ENCODE measurements around the gene MAPK8IP3. TPM values are rescaled to one million over a fixed set of nuclear protein-coding genes. Genes with fewer than 3 reads are reported as not detected.
"Not testable (repeated sequence)": the region's sequence is repeated elsewhere in the genome, so short reads cannot be mapped to it uniquely, and the experiment has no call there.

Gene MAPK8IP3
- total RNA-seq, 2 donors from 2014 or later, result 59.9 to 106 TPM

DNA sequence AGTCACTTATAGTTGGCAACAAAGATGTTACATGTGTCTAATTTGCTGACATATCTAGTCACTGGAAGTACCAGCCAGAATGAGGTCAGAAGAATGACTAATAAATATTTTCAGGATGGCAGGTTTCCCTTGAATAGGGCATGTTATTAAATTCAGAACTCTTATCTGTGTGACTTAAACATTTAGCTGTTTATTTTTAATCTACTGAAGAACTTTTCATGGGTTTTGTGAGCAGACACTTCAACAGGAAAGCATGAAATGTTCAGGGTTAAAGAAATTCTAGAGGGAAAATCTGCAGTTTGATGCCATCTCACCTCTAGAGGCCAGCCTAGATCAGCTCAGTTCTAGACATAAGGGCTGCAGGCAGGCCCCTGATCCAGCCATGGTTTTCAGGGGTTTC lies 14.7 kb upstream of the MAPK8IP3 start:
- Mint-ChIP-seq H3K27me3 (no peaks in the 10 kb centered on the region), H3K4me3 (no peak overlapping the region), H3K36me3 (ENCODE audit: low read depth) (peaks cover 100% of the 10 kb centered on the region), H3K4me1 (peaks cover 9% of the 10 kb centered on the region), H3K9me3 (no peaks in the 10 kb centered on the region), H3K27ac (peak overlapping the region; percentile 16)
- peak; percentile 34 for ATAC-seq (replicated peaks)

GRCh38 chr16:1691956-1692355 lies 14.0 kb upstream of the MAPK8IP3 start:
- H3K4me1 Mint-ChIP-seq, result peaks cover 9% of the 10 kb centered on the region
- no peaks in the 10 kb centered on the region for H3K9me3 Mint-ChIP-seq
- no peak overlapping the region for H3K27ac Mint-ChIP-seq

GRCh38 chr16:1696863-1697262 lies 9.1 kb upstream of the MAPK8IP3 start:
- ATAC-seq (replicated peaks), result no peak
- H3K27ac Mint-ChIP-seq, result no peak overlapping the region
- H3K27me3 Mint-ChIP-seq, result no peaks in the 10 kb centered on the region
- peaks cover 100% of the 10 kb centered on the region for H3K36me3 Mint-ChIP-seq (ENCODE audit: low read depth)
- no peaks in the 10 kb centered on the region for H3K9me3 Mint-ChIP-seq
- H3K4me1 Mint-ChIP-seq, result no peaks in the 10 kb centered on the region
- H3K4me3 Mint-ChIP-seq, result no peak overlapping the region

More at GRCh38 chr16:1691956-1692355, 14.0 kb upstream of the MAPK8IP3 start:
- ATAC-seq (replicated peaks), result no peak
- peaks cover 100% of the 10 kb centered on the region for H3K36me3 Mint-ChIP-seq (ENCODE audit: low read depth)
- no peak overlapping the region for H3K4me3 Mint-ChIP-seq
- H3K27me3 Mint-ChIP-seq, result no peaks in the 10 kb centered on the region

- peaks cover 92% of the 10 kb centered on the region for H3K36me3 Mint-ChIP-seq (ENCODE audit: low read depth)
- H3K27me3 Mint-ChIP-seq, result no peaks in the 10 kb centered on the region
- H3K27ac Mint-ChIP-seq, result no peak overlapping the region
Measured at GRCh38 chr16:1698680-1699079, 7.3 kb upstream of the MAPK8IP3 start.

GRCh38 chr16:1700246-1700645 lies 5.7 kb upstream of the MAPK8IP3 start:
- no peaks in the 10 kb centered on the region for H3K4me1 Mint-ChIP-seq
- H3K36me3 Mint-ChIP-seq (ENCODE audit: low read depth), result peaks cover 76% of the 10 kb centered on the region
- H3K4me3 Mint-ChIP-seq, result no peak overlapping the region
- H3K9me3 Mint-ChIP-seq, result no peaks in the 10 kb centered on the region
- H3K27ac Mint-ChIP-seq, result no peak overlapping the region
- H3K27me3 Mint-ChIP-seq, result no peaks in the 10 kb centered on the region
- no peak for ATAC-seq (replicated peaks)

More at GRCh38 chr16:1698680-1699079, 7.3 kb upstream of the MAPK8IP3 start:
- H3K4me1 Mint-ChIP-seq, result no peaks in the 10 kb centered on the region
- H3K4me3 Mint-ChIP-seq, result no peak overlapping the region
- ATAC-seq (replicated peaks), result no peak
- no peaks in the 10 kb centered on the region for H3K9me3 Mint-ChIP-seq

DNA sequence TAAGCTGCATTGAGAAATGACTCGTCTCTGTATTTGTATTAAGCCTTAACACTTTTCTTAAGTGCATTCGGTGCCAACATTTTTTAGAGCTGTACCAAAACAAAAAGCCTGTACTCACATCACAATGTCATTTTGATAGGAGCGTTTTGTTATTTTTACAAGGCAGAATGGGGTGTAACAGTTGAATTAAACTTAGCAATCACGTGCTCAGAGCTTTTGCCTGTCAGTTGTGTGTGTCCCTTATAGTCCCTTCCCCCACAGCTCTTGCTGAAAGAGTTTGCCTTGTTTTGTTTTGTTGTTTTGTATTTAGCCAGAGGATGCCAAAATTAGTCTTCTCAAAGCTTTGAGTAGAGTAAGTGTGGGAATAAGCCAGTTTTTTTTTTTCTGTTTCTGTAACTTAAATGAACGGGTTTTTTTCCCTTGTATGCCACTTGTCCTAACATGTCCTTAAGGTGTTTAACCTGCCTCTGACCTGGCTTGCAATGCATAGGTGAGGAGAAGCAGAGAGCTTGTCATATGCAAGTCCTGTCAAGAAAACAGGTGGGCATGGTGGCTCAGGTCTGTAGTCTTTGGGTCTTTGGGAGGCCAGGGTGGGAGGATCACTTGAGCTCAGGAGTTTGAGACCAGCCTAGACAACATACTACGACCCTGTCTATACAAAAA lies 4.6 kb upstream of the MAPK8IP3 start:
- Mint-ChIP-seq H3K4me3 (no peak overlapping the region), H3K36me3 (ENCODE audit: low read depth) (peaks cover 65% of the 10 kb centered on the region), H3K27me3 (no peaks in the 10 kb centered on the region), H3K4me1 (no peaks in the 10 kb centered on the region), H3K9me3 (no peaks in the 10 kb centered on the region), H3K27ac (peak overlapping the region; percentile 28)
- no peak for ATAC-seq (replicated peaks)

GRCh38 chr16:1705324-1705687 lies 689 bp upstream of the MAPK8IP3 start:
- peaks cover 36% of the 10 kb centered on the region for H3K36me3 Mint-ChIP-seq (ENCODE audit: low read depth)
- H3K4me1 Mint-ChIP-seq, H3K27me3 Mint-ChIP-seq, H3K9me3 Mint-ChIP-seq: not testable (repeated sequence)
- peak; percentile 42 for ATAC-seq (replicated peaks)
- H3K27ac Mint-ChIP-seq, result peak overlapping the region; percentile 97
- H3K4me3 Mint-ChIP-seq, result peak overlapping the region; percentile 96

- ATAC-seq (replicated peaks), result peak; percentile 22
- Mint-ChIP-seq H3K27ac (peak overlapping the region; percentile 90), H3K4me3 (peak overlapping the region; percentile 96), H3K27me3 (no peaks in the 10 kb centered on the region), H3K36me3 (ENCODE audit: low read depth) (peaks cover 23% of the 10 kb centered on the region), H3K4me1 (peaks cover 6% of the 10 kb centered on the region), H3K9me3 (no peaks in the 10 kb centered on the region)
Measured at GRCh38 chr16:1706386-1707192, 594 bp downstream of the MAPK8IP3 start.

DNA sequence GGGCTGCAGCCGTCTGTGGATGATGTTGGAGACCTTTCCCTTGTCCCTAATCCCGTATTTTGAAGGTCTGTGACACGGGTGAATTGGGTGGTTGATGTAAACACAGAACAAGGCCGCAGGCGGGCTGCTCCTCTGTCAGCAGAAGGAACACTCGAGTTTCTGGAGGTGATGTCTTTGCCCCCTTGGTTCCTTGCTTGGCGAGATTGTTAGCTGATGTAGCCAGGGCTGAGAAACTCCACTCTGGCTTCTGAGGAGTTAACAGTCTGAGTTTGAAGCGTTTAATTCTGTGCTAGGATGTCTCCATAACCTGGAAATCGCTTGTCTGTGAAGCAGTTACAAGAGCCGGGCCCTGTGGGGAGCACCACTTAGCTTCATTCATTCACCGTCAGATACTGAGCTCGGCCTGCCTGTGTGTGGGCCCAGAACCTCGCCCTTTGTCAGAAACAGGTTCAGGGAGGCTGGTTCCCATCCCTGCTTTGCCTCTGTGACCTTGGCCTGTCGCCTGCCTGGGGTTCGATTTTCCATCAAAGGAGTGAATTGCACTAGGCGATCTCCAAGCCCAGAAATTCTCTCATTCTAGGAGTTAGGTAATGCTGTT lies 1.3 kb downstream of the MAPK8IP3 start:
- ATAC-seq (replicated peaks), result no peak
- H3K27ac Mint-ChIP-seq, result peak overlapping the region; percentile 90
- H3K36me3 Mint-ChIP-seq (ENCODE audit: low read depth), result peaks cover 16% of the 10 kb centered on the region
- no peaks in the 10 kb centered on the region for H3K27me3 Mint-ChIP-seq
- no peaks in the 10 kb centered on the region for H3K9me3 Mint-ChIP-seq
- peaks cover 6% of the 10 kb centered on the region for H3K4me1 Mint-ChIP-seq
- H3K4me3 Mint-ChIP-seq, result peak overlapping the region; percentile 96

DNA sequence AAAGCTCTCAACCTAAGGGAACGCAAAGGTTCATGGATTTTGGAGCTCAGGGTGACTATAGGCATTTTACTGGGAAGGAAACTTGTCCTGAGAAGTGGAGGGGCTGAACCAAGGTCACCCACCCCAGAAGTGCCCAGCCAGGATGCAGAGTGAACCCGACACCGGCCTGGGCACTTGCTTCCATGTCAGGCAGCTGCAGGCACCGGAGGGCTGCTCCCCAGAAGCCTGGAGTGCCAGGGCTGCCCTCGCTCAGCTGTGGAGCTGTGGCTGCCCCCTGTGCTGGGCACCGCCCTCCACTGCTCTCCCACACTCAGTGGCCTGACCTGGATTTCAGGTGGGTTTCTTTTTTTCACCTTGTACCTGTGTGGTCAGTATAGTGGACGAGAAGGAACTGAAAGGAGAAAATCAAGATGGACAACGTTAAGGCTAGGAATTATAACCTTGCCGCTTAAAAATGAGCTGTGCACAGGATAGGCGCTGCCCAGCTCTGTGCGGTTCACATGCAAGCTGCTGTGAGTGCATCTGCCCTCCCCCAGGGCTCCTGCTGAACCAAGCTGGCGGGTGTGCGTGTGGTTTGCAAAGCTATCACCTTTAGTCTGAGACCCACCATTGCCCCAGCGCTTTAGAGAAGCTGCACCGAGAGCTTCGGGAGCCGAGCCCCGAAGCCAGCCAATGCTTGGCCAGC lies 2.2 kb downstream of the MAPK8IP3 start:
- Mint-ChIP-seq H3K36me3 (ENCODE audit: low read depth) (peaks cover 11% of the 10 kb centered on the region), H3K4me1 (peaks cover 6% of the 10 kb centered on the region), H3K4me3 (peak overlapping the region; percentile 96), H3K27ac (peak overlapping the region; percentile 90), H3K9me3 (no peaks in the 10 kb centered on the region), H3K27me3 (no peaks in the 10 kb centered on the region)
- no peak for ATAC-seq (replicated peaks)

- peak overlapping the region; percentile 96 for H3K4me3 Mint-ChIP-seq
Measured at GRCh38 chr16:1708768-1709180, 2.8 kb downstream of the MAPK8IP3 start.

DNA sequence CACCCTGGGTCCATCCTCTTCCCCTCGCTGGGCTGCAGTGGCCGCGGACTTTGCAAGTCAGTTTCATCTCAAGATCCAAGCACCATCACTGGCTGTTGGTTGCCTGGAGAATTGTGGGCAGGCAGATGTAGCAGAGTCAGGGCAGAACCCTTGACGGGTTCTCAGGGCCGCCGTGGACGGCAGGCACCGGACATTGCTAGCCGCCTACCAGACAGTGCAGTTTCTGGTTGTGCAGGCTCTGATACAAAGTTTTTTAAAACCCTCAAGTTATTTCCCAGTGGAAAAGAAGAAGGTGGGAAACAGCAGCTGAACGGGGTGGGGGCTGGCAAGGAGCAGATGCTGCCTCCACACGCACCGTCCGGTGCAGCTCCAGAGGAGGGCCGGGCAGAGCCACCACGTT lies 3.4 kb downstream of the MAPK8IP3 start:
- no peak for ATAC-seq (replicated peaks)
- H3K36me3 Mint-ChIP-seq (ENCODE audit: low read depth), result peaks cover 11% of the 10 kb centered on the region
- no peak overlapping the region for H3K4me3 Mint-ChIP-seq
- no peaks in the 10 kb centered on the region for H3K27me3 Mint-ChIP-seq
- no peak overlapping the region for H3K27ac Mint-ChIP-seq
- H3K4me1 Mint-ChIP-seq, result peaks cover 6% of the 10 kb centered on the region
- no peaks in the 10 kb centered on the region for H3K9me3 Mint-ChIP-seq

More at GRCh38 chr16:1708768-1709180, 2.8 kb downstream of the MAPK8IP3 start:
- H3K4me1 Mint-ChIP-seq, result peaks cover 6% of the 10 kb centered on the region
- H3K9me3 Mint-ChIP-seq, result no peaks in the 10 kb centered on the region
- no peaks in the 10 kb centered on the region for H3K27me3 Mint-ChIP-seq
- ATAC-seq (replicated peaks), result no peak
- peaks cover 11% of the 10 kb centered on the region for H3K36me3 Mint-ChIP-seq (ENCODE audit: low read depth)
- no peak overlapping the region for H3K27ac Mint-ChIP-seq

- Mint-ChIP-seq H3K36me3 (ENCODE audit: low read depth) (peaks cover 11% of the 10 kb centered on the region), H3K9me3 (no peaks in the 10 kb centered on the region), H3K27ac (no peak overlapping the region), H3K4me3 (no peak overlapping the region), H3K4me1 (peaks cover 6% of the 10 kb centered on the region), H3K27me3 (no peaks in the 10 kb centered on the region)
- ATAC-seq (replicated peaks), result no peak
Measured at GRCh38 chr16:1710811-1711507, 5.0 kb downstream of the MAPK8IP3 start.

GRCh38 chr16:1712791-1713261 lies 6.8 kb downstream of the MAPK8IP3 start:
- ATAC-seq (replicated peaks), result no peak
- Mint-ChIP-seq H3K27ac (peak overlapping the region; percentile 46), H3K27me3 (no peaks in the 10 kb centered on the region), H3K9me3 (no peaks in the 10 kb centered on the region), H3K4me1 (peaks cover 3% of the 10 kb centered on the region), H3K4me3 (no peak overlapping the region), H3K36me3 (ENCODE audit: low read depth) (peaks cover 3% of the 10 kb centered on the region)

All from activated T-helper 17 cell treated with anti-CD3 and anti-CD28 coated beads, Interleukin-2, amount 50 U/mL, for 72 hours (primary cell).